Measurements from ENCODE around the gene ITIH5. TPM values are rescaled to one million over a fixed set of nuclear protein-coding genes. Genes with fewer than 3 reads are reported as not detected.

ITIH5 gene
- polyA plus RNA-seq, 1 donor from 2014 or later: 0.28 TPM

DNA sequence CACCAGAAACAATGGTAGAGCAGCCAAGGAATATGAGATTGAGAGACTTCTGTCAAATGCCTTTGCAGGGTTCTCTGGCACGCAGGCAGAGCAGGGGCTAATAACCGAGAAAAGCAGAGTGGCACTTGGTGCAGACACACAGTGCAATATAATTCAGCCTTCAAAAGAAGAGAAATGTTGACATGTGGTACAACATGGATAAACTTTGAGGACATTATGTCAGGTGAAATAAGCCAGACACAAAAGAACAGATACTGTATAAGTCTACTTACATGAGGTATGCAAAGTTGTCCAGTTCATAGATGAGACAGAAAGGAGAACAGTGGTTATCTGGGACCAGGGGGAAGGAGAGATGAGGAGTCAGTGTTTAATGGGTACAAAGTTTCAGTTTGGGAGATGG lies 41.8 kb downstream of the ITIH5 start:
- Histone ChIP-seq H3K9me2 (ENCODE audit: insufficient read depth, low read length) (no peaks in the 10 kb centered on the region), H3K4me3 (ENCODE audit: low read length) (no peak overlapping the region), H3K79me2 (replicated peaks; ENCODE audit: insufficient read depth, low read length) (no peaks in the 10 kb centered on the region), H3K4me2 (ENCODE audit: low read length) (no peak overlapping the region), H2AFZ (ENCODE audit: low read depth, low read length) (no peak overlapping the region), H3K9ac (ENCODE audit: low read length) (no peak overlapping the region), H3K27me3 (ENCODE audit: insufficient read depth, low read depth, low read length) (no peaks in the 10 kb centered on the region), H3K9me3 (ENCODE audit: low read length) (no peaks in the 10 kb centered on the region), H4K20me1 (ENCODE audit: insufficient read depth) (no peaks in the 10 kb centered on the region), H3K36me3 (ENCODE audit: insufficient read depth, low read length) (no peaks in the 10 kb centered on the region), H3F3A (ENCODE audit: insufficient read depth, low read length, poor library complexity, severe bottlenecking) (no peaks in the 10 kb centered on the region), H3K27ac (ENCODE audit: low read length) (no peak overlapping the region)
- TF ChIP-seq EP300 (conservative IDR thresholded peaks at IDR 0.05; ENCODE audit: poor library complexity, severe bottlenecking): no peak
- TF ChIP-seq POLR2AphosphoS5 (IDR thresholded peaks at IDR 0.05): no peak
- no peak for TF ChIP-seq SMC3 (conservative IDR thresholded peaks at IDR 0.05; ENCODE audit: poor library complexity)
- no peak for TF ChIP-seq RAD21 (conservative IDR thresholded peaks at IDR 0.05)
- no peak for TF ChIP-seq MXI1 (conservative IDR thresholded peaks at IDR 0.05; ENCODE audit: poor library complexity, severe bottlenecking)
- TF ChIP-seq EZH2 (IDR thresholded peaks at IDR 0.05; ENCODE audit: borderline replicate concordance, insufficient read depth, low read length, poor library complexity, severe bottlenecking): no peak
- TF ChIP-seq, protein P1, sequence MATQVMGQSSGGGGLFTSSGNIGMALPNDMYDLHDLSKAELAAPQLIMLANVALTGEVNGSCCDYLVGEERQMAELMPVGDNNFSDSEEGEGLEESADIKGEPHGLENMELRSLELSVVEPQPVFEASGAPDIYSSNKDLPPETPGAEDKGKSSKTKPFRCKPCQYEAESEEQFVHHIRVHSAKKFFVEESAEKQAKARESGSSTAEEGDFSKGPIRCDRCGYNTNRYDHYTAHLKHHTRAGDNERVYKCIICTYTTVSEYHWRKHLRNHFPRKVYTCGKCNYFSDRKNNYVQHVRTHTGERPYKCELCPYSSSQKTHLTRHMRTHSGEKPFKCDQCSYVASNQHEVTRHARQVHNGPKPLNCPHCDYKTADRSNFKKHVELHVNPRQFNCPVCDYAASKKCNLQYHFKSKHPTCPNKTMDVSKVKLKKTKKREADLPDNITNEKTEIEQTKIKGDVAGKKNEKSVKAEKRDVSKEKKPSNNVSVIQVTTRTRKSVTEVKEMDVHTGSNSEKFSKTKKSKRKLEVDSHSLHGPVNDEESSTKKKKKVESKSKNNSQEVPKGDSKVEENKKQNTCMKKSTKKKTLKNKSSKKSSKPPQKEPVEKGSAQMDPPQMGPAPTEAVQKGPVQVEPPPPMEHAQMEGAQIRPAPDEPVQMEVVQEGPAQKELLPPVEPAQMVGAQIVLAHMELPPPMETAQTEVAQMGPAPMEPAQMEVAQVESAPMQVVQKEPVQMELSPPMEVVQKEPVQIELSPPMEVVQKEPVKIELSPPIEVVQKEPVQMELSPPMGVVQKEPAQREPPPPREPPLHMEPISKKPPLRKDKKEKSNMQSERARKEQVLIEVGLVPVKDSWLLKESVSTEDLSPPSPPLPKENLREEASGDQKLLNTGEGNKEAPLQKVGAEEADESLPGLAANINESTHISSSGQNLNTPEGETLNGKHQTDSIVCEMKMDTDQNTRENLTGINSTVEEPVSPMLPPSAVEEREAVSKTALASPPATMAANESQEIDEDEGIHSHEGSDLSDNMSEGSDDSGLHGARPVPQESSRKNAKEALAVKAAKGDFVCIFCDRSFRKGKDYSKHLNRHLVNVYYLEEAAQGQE (IDR thresholded peaks at IDR 0.05; ENCODE audit: borderline replicate concordance): no peak
- no peak for TF ChIP-seq TAF1 (IDR thresholded peaks at IDR 0.05; ENCODE audit: low read depth)
- TF ChIP-seq, protein P2, sequence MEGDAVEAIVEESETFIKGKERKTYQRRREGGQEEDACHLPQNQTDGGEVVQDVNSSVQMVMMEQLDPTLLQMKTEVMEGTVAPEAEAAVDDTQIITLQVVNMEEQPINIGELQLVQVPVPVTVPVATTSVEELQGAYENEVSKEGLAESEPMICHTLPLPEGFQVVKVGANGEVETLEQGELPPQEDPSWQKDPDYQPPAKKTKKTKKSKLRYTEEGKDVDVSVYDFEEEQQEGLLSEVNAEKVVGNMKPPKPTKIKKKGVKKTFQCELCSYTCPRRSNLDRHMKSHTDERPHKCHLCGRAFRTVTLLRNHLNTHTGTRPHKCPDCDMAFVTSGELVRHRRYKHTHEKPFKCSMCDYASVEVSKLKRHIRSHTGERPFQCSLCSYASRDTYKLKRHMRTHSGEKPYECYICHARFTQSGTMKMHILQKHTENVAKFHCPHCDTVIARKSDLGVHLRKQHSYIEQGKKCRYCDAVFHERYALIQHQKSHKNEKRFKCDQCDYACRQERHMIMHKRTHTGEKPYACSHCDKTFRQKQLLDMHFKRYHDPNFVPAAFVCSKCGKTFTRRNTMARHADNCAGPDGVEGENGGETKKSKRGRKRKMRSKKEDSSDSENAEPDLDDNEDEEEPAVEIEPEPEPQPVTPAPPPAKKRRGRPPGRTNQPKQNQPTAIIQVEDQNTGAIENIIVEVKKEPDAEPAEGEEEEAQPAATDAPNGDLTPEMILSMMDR (IDR thresholded peaks at IDR 0.05; ENCODE audit: poor library complexity, severe bottlenecking): no peak

GRCh38 chr10:7622969-7623368 lies 43.8 kb downstream of the ITIH5 start:
- no peak overlapping the region for H3K27ac ChIP-seq (ENCODE audit: low read length)
- no peak for TF ChIP-seq SMC3 (conservative IDR thresholded peaks at IDR 0.05; ENCODE audit: poor library complexity)
- TF ChIP-seq EP300 (conservative IDR thresholded peaks at IDR 0.05; ENCODE audit: poor library complexity, severe bottlenecking): no peak
- TF ChIP-seq MXI1 (conservative IDR thresholded peaks at IDR 0.05; ENCODE audit: poor library complexity, severe bottlenecking): no peak
- TF ChIP-seq EZH2 (IDR thresholded peaks at IDR 0.05; ENCODE audit: borderline replicate concordance, insufficient read depth, low read length, poor library complexity, severe bottlenecking): no peak
- TF ChIP-seq RAD21 (conservative IDR thresholded peaks at IDR 0.05): no peak
- TF ChIP-seq TAF1 (IDR thresholded peaks at IDR 0.05; ENCODE audit: low read depth): no peak
- TF ChIP-seq, protein P1 (IDR thresholded peaks at IDR 0.05; ENCODE audit: borderline replicate concordance): no peak
- no peak for TF ChIP-seq POLR2AphosphoS5 (IDR thresholded peaks at IDR 0.05)
- TF ChIP-seq, protein P2 (IDR thresholded peaks at IDR 0.05; ENCODE audit: poor library complexity, severe bottlenecking): no peak
- no peaks in the 10 kb centered on the region for H3K36me3 ChIP-seq (ENCODE audit: insufficient read depth, low read length)
- H3F3A ChIP-seq (ENCODE audit: insufficient read depth, low read length, poor library complexity, severe bottlenecking): no peaks in the 10 kb centered on the region
- no peak overlapping the region for H2AFZ ChIP-seq (ENCODE audit: low read depth, low read length)
- H3K9me3 ChIP-seq (ENCODE audit: low read length): no peaks in the 10 kb centered on the region
- H3K9ac ChIP-seq (ENCODE audit: low read length): no peak overlapping the region
- no peaks in the 10 kb centered on the region for H3K9me2 ChIP-seq (ENCODE audit: insufficient read depth, low read length)
- no peaks in the 10 kb centered on the region for H3K27me3 ChIP-seq (ENCODE audit: insufficient read depth, low read depth, low read length)
- no peaks in the 10 kb centered on the region for H3K79me2 ChIP-seq (replicated peaks; ENCODE audit: insufficient read depth, low read length)
- no peaks in the 10 kb centered on the region for H4K20me1 ChIP-seq (ENCODE audit: insufficient read depth)
- H3K4me2 ChIP-seq (ENCODE audit: low read length): no peak overlapping the region
- no peak overlapping the region for H3K4me3 ChIP-seq (ENCODE audit: low read length)
